Astrocyte (in vitro differentiated cells and primary cell): ENCODE data around the gene C14orf93.

Experiments
- CTCF ChIP-seq: IDR thresholded peaks from 2 replicates; pipeline ENCODE4 v1.5.1; 2011; ENCODE audit warnings: low read depth, mild to moderate bottlenecking, inconsistent platforms, low read length, moderate library complexity; ENCODE audit not compliant: insufficient read depth
- EZH2 ChIP-seq: IDR thresholded peaks from 2 replicates; pipeline ENCODE4 v1.6.1; 2012; ENCODE audit warnings: mild to moderate bottlenecking, low read length, inconsistent platforms; ENCODE audit not compliant: insufficient read depth

GRCh38 chr14:22997676-22998323 is 12.1 kb downstream of the C14orf93 start:
- TF ChIP-seq CTCF (no peak), EZH2 (no peak)
